Endothelial cell of umbilical vein (primary cell): ENCODE results near the gene HMCN1. TPM values are rescaled to one million over a fixed set of nuclear protein-coding genes. Genes with fewer than 3 reads are reported as not detected.

ENCODE experiments used
- BruUV-seq: library from RNA; stranded (reverse); fragments of 400-500 nt; replicated peaks from 2 replicates; lab custom pipeline; 2021; lab: Mats Ljungman, UMichigan
- CTCF ChIA-PET: fragments of 300-600, 350-600 bp; sonication (Branson Sonifier 250); formaldehyde crosslinking; loops from one replicate; lab custom pipeline; 2021; ENCODE audit warnings: antibody characterized with exemption, inconsistent platforms; lab: Charles Lee
- POLR2A ChIA-PET: fragments of 300-600, 350-600 bp; sonication (Branson Sonifier 250); formaldehyde crosslinking; loops from one replicate; lab custom pipeline; 2021; ENCODE audit warnings: antibody characterized with exemption, inconsistent platforms; lab: Charles Lee
- DNase-seq: peaks from one replicate; pipeline ENCODE4 v3.0.0-alpha.2; 2011; ENCODE audit warnings: low read depth, low spot score
- FAIRE-seq: peaks from 2 replicates; lab custom pipeline; 2011; peaks lifted over from hg19 to GRCh38; lab: Jason Lieb, UNC
- H2AFZ ChIP-seq: 2 replicates; pipeline ENCODE4 v1.6.0; 2012; ENCODE audit warnings: low read depth, low read length, control low read depth, inconsistent platforms
- H3K27ac ChIP-seq: 2 replicates; pipeline ENCODE4 v1.5.1; 2011; ENCODE audit warnings: low read depth, mild to moderate bottlenecking, control low read depth, low read length, moderate library complexity; ENCODE audit not compliant: insufficient read depth
- H3K27me3 ChIP-seq, 2 experiments: 2 replicates each; pipeline versions ENCODE4 v1.6.0 to v1.6.1; 2011; ENCODE audit warnings: low read length in 2 of 2, mixed read lengths in 1 of 2; ENCODE audit not compliant: control insufficient read depth in 2 of 2, insufficient read depth in 2 of 2
- H3K36me3 ChIP-seq, 2 experiments: 2 replicates in 1 of 2; 3 replicates in 1 of 2; pipeline ENCODE4 v1.5.1; 2011; ENCODE audit warnings: low read length in 2 of 2, mild to moderate bottlenecking in 1 of 2, moderate library complexity in 1 of 2; ENCODE audit not compliant: control insufficient read depth in 2 of 2, insufficient read depth in 2 of 2; ENCODE audit errors: extremely low read depth in 1 of 2
- H3K4me1 ChIP-seq: 3 replicates; pipeline ENCODE4 v1.5.1; 2011; ENCODE audit warnings: mild to moderate bottlenecking, low read length; ENCODE audit not compliant: control insufficient read depth, insufficient read depth; ENCODE audit errors: extremely low read depth
- H3K4me2 ChIP-seq: 2 replicates; pipeline ENCODE4 v1.6.1; 2011; ENCODE audit warnings: low read length, control low read depth, mixed read lengths; ENCODE audit not compliant: insufficient read depth
- H3K4me3 ChIP-seq, 3 experiments: fragments of 200-600 bp in 1 of 3; sonication (generic), shearing (Covaris generic) in 1 of 3; replicated peaks in 1 of 3; 2 replicates each; pipeline ENCODE4 v1.5.1; 2011 to 2016; ENCODE audit warnings: control low read depth in 3 of 3, low read length in 3 of 3, mild to moderate bottlenecking in 2 of 3, inconsistent platforms in 1 of 3, low read depth in 1 of 3, moderate library complexity in 1 of 3; ENCODE audit not compliant: insufficient read depth in 1 of 3
- H3K79me2 ChIP-seq: 2 replicates; pipeline ENCODE4 v1.6.0; 2012; ENCODE audit warnings: low read length, inconsistent platforms; ENCODE audit not compliant: control insufficient read depth, insufficient read depth
- H3K9ac ChIP-seq: replicated peaks from 2 replicates; pipeline ENCODE3; 2011; ENCODE audit warnings: low read length, control low read depth; ENCODE audit not compliant: insufficient read depth; ENCODE audit errors: extremely low read depth
- H3K9me1 ChIP-seq: replicated peaks from 3 replicates; pipeline ENCODE4 v1.6.0; 2011; ENCODE audit warnings: mild to moderate bottlenecking, low read length; ENCODE audit not compliant: control insufficient read depth, insufficient read depth; ENCODE audit errors: extremely low read depth
- H3K9me3 ChIP-seq: replicated peaks from 2 replicates; pipeline ENCODE4 v1.5.1; 2012; ENCODE audit warnings: low read length, inconsistent platforms; ENCODE audit not compliant: control insufficient read depth, insufficient read depth
- H4K20me1 ChIP-seq: replicated peaks from 2 replicates; pipeline ENCODE3; 2011; ENCODE audit warnings: mild to moderate bottlenecking, low read length; ENCODE audit not compliant: control insufficient read depth, insufficient read depth; ENCODE audit errors: extremely low read depth
- EZH2 ChIP-seq: IDR thresholded peaks from 2 replicates; pipeline ENCODE4 v1.6.1; 2012; ENCODE audit warnings: borderline replicate concordance, low read depth, mild to moderate bottlenecking, moderate library complexity, low read length, inconsistent platforms; ENCODE audit not compliant: severe bottlenecking
- FOS ChIP-seq: IDR thresholded peaks from 2 replicates; pipeline ENCODE4 v1.6.1; 2011; ENCODE audit warnings: mild to moderate bottlenecking, low read length, moderate library complexity, borderline replicate concordance; ENCODE audit not compliant: insufficient read depth
- GATA2 ChIP-seq: IDR thresholded peaks from 2 replicates; pipeline ENCODE4 v1.7.0; 2011; ENCODE audit warnings: low read depth, mild to moderate bottlenecking, moderate library complexity, mixed read lengths, low read length; ENCODE audit not compliant: insufficient read length, insufficient read depth
- JUN ChIP-seq: IDR thresholded peaks from 2 replicates; pipeline ENCODE4 v1.6.1; 2011; ENCODE audit warnings: borderline replicate concordance, low read depth; ENCODE audit not compliant: insufficient read length, insufficient read depth
- MYC ChIP-seq: IDR thresholded peaks from one replicate; pipeline ENCODE4 v1.6.1; 2011; ENCODE audit warnings: mild to moderate bottlenecking, low read depth, low read length
- POLR2A ChIP-seq: IDR thresholded peaks from 2 replicates; pipeline ENCODE4 v1.6.1; 2012; ENCODE audit warnings: low read depth, mild to moderate bottlenecking, control low read depth, low read length
- POLR2AphosphoS5 ChIP-seq: IDR thresholded peaks from 2 replicates; pipeline ENCODE4 v1.6.1; 2012; ENCODE audit warnings: low read depth, mild to moderate bottlenecking, control low read depth, low read length, moderate library complexity; ENCODE audit not compliant: insufficient read depth
- dilution Hi-C: fragments of 300-500 bp; cut with MboI; formaldehyde crosslinking; loops from one replicate; pipeline ENCODE4 v1.15.0; 2019; ENCODE audit warnings: low sequenced_read_pairs; ENCODE audit not compliant: extremely low pct_ligation_motif_present
- intact Hi-C: fragments of 100-400 bp; cut with micrococcal nuclease; formaldehyde crosslinking; loops from one replicate; pipeline ENCODE4 v1.10.0; 2022
- polyA plus RNA-seq, 4 experiments: library from polyadenylated mRNA; depleted of rRNA in 3 of 4; stranded (reverse) in 3 of 4; unstranded in 1 of 4; fragments of >200 nt; gene quantifications; 2 replicates each; pipeline versions ENCODE4 v1.2.1 to v1.2.3, GENCODE V29; 2011 to 2012; ENCODE audit warnings: missing spikeins in 1 of 4
- total RNA-seq: library from RNA; stranded (reverse); gene quantifications from 2 replicates; pipeline ENCODE4 v1.2.3, GENCODE V29; 2021
- TF ChIP-seq, protein P1 (sequence below), 2 donors: IDR thresholded peaks; 1 replicate in 1 of 2; 2 replicates in 1 of 2; pipeline ENCODE4 v1.5.1; 2011; ENCODE audit warnings: low read length in 2 of 2, mild to moderate bottlenecking in 2 of 2, moderate library complexity in 2 of 2, control low read depth in 1 of 2, inconsistent platforms in 1 of 2, low read depth in 1 of 2; ENCODE audit not compliant: insufficient read depth in 1 of 2; ENCODE audit errors: extremely low read depth in 1 of 2
- TF ChIP-seq, protein P2 (sequence below): IDR thresholded peaks from 2 replicates; pipeline ENCODE4 v1.6.1; 2011; ENCODE audit not compliant: insufficient read depth, insufficient read length

Gene HMCN1
- total and polyA plus RNA-seq, 2 donors (not counting 3 experiments of a cell fraction or from before 2014, with no cell fraction given): 10.3 to 16.0 TPM

DNA sequence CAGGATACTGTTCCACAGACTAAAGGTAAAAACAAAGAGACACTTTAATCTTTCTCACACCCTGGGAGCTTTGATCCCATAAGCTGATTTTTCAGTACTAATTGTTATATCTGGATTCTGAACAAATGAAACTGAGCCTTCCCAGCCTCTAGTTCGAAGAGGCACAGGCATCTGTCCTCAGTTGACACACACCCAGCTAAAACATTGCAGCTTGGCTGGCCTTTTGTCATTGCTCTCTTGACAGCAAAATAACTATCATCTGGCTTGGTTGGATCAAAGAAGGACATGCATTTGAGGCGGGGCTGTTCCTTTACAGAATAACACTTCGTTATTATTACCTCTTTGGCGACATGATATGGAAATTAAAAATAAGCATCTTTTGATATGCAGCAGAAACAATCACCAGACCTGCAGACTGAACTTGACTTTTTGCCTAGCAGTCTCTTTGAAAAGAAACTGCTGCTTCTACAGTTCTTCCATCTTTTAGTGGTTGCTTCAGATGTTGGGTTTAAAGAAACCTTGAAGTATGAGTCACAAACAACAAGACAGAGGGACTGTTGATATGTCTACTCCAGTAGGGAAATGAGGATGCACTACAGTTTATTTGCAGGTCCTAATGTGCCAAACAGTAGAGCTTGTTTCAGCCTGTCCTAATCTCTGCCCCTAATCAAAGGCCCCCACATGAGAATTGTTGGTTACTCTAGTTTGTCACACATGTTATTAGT is 474.4 kb downstream of the HMCN1 start:
- Histone ChIP-seq H3K4me2 (no peak overlapping the region), H3K4me3 (no peak overlapping the region), H2AFZ (no peak overlapping the region), H3K36me3 (no peaks in the 10 kb centered on the region), H3K9me1 (no peaks in the 10 kb centered on the region), H3K9me3 (no peaks in the 10 kb centered on the region), H3K4me1 (peaks cover 4% of the 10 kb centered on the region), H4K20me1 (no peaks in the 10 kb centered on the region), H3K27ac (no peak overlapping the region), H3K79me2 (no peaks in the 10 kb centered on the region), H3K27me3 (no peaks in the 10 kb centered on the region), H3K9ac (no peak overlapping the region)
- intact Hi-C loops (no loop called here), dilution Hi-C loops (no loop called here)
- FAIRE-seq (no peak), DNase-seq (no peak)
- TF ChIP-seq EZH2 (no peak), GATA2 (no peak), POLR2AphosphoS5 (no peak), JUN (no peak), FOS (no peak), MYC (no peak), POLR2A (no peak)
- TF ChIP-seq, protein P1, sequence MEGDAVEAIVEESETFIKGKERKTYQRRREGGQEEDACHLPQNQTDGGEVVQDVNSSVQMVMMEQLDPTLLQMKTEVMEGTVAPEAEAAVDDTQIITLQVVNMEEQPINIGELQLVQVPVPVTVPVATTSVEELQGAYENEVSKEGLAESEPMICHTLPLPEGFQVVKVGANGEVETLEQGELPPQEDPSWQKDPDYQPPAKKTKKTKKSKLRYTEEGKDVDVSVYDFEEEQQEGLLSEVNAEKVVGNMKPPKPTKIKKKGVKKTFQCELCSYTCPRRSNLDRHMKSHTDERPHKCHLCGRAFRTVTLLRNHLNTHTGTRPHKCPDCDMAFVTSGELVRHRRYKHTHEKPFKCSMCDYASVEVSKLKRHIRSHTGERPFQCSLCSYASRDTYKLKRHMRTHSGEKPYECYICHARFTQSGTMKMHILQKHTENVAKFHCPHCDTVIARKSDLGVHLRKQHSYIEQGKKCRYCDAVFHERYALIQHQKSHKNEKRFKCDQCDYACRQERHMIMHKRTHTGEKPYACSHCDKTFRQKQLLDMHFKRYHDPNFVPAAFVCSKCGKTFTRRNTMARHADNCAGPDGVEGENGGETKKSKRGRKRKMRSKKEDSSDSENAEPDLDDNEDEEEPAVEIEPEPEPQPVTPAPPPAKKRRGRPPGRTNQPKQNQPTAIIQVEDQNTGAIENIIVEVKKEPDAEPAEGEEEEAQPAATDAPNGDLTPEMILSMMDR (IDR thresholded peaks at IDR 0.05; ENCODE audit: extremely low read depth in 1 of 2, insufficient read depth in 1 of 2, low read depth in 1 of 2, low read length in 2 of 2): no peak
- TF ChIP-seq, protein P2, sequence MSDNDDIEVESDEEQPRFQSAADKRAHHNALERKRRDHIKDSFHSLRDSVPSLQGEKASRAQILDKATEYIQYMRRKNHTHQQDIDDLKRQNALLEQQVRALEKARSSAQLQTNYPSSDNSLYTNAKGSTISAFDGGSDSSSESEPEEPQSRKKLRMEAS: no peak
- ChIA-PET POLR2A (no interaction called here), CTCF (interaction anchor here (0.9 to 7.3 kb wide), 6 partner anchors 14 to 488 kb away, joined by 3 to 70 read pairs (median 8); no protein-coding TSS in a partner anchor)
- BruUV-seq: no TSS peak
